Smooth muscle cell (in vitro differentiated cells): ENCODE measurements around the gene NPTX1. TPM values are rescaled to one million over a fixed set of nuclear protein-coding genes. Genes with fewer than 3 reads are reported as not detected.
A peak's percentile ranks its signal among the peaks of the same experiment; 100 is the strongest.

Experiments
- DNase-seq: peaks from one replicate; lab custom pipeline; 2025; ENCODE audit not compliant: unreplicated experiment; lab: John Stamatoyannopoulos, UW
- H2AFZ ChIP-seq: fragments of 200-600 bp; sonication (generic); 2 replicates; pipeline ENCODE4 v1.6.0; 2016; ENCODE audit warnings: antibody characterized with exemption, low read depth, mild to moderate bottlenecking
- H3F3A ChIP-seq: fragments of 200-600 bp; sonication (generic); 2 replicates; pipeline ENCODE4 v1.6.0; 2017; ENCODE audit warnings: antibody characterized with exemption, low read depth
- H3K27ac ChIP-seq: fragments of 200-600 bp; sonication (generic); 2 replicates; pipeline ENCODE4 v1.5.1; 2016; ENCODE audit warnings: low read depth, mild to moderate bottlenecking
- H3K27me3 ChIP-seq: fragments of 200-600 bp; sonication (generic); 2 replicates; pipeline ENCODE4 v1.6.1; 2016; ENCODE audit warnings: low read depth, mild to moderate bottlenecking
- H3K36me3 ChIP-seq: fragments of 200-600 bp; sonication (generic); 2 replicates; pipeline ENCODE4 v1.5.1; 2016; ENCODE audit warnings: low read depth
- H3K4me1 ChIP-seq: fragments of 200-600 bp; sonication (generic); 2 replicates; pipeline ENCODE4 v1.5.1; 2016; ENCODE audit warnings: low read depth
- H3K4me2 ChIP-seq: fragments of 200-600 bp; sonication (generic); 2 replicates; pipeline ENCODE4 v1.6.0; 2016; ENCODE audit warnings: mild to moderate bottlenecking
- H3K4me3 ChIP-seq: fragments of 200-600 bp; sonication (generic); 2 replicates; pipeline ENCODE4 v1.5.1; 2016; ENCODE audit warnings: mild to moderate bottlenecking
- H3K79me2 ChIP-seq: fragments of 200-600 bp; sonication (generic); 2 replicates; pipeline ENCODE4 v1.6.0; 2016; ENCODE audit warnings: low read depth, mild to moderate bottlenecking
- H3K9ac ChIP-seq: fragments of 200-600 bp; sonication (generic); 2 replicates; pipeline ENCODE4 v1.6.0; 2016; ENCODE audit warnings: low read depth
- H3K9me3 ChIP-seq: fragments of 200-600 bp; sonication (generic); replicated peaks from 2 replicates; pipeline ENCODE4 v1.5.1; 2016; ENCODE audit warnings: low read depth
- H4K20me1 ChIP-seq: fragments of 200-600 bp; sonication (generic); 2 replicates; pipeline ENCODE4 v1.6.0; 2016; ENCODE audit warnings: low read depth
- WGBS: methylation state at CpG from one replicate; pipeline ENCODE4 v1.1.7; 2016; ENCODE audit warnings: low lambda C conversion rate; 5-methylcytosine and 5-hydroxymethylcytosine counted together
- polyA plus RNA-seq: library from polyadenylated mRNA; unstranded; fragments of >200 nt; fragmentation: Nextera tagmentation; extraction: Ambion mirVana; gene quantifications from 2 replicates; pipeline ENCODE4 v1.2.1, GENCODE V29; 2016
- total RNA-seq: library from RNA; depleted of rRNA; stranded (reverse); fragments of >200 nt; gene quantifications from 2 replicates; pipeline ENCODE4 v1.2.3, GENCODE V29; 2014
- TF ChIP-seq, protein P1 (sequence below): fragments of 200-600 bp; sonication (generic); IDR thresholded peaks from 2 replicates; pipeline ENCODE4 v1.5.1; 2017; ENCODE audit warnings: borderline replicate concordance, mild to moderate bottlenecking, antibody characterized with exemption; ENCODE audit not compliant: insufficient read depth, poor library complexity, severe bottlenecking

Gene NPTX1
- total and polyA plus RNA-seq, 2 experiments from 2014 or later, result 1.8 to 5.9 TPM

DNA sequence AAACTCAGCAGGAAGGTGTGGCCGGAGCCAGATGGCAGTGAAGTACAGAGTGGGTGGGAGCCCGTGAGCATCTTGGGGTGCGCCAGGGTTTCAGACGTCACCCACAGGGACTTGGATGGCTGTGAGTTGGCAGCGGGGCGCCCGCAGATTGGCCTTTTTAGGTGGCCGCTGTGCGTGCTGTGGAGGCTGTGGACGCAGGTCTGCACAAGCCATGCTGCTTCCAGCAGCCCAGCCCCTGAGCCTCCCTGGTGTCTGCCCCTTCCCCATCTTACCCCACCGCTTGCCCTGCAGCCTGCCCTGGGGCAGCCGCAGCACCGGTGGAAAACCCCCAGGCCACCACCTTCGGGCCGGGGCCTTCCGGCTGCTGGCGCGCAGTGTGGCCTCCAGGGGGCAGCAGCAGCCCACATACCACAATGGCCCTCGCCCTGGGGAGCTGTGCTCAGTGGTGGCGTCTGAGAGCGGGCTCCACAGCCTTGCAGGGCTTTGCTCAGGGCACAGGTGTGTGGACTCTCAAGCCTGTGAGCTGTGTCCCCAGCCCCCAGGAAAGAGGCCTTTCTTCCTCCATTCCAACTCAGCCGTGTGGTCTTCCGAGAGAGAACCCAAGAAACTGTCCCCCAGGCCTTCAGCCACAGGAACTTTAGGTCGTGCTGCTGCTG is 49.6 kb downstream of the NPTX1 start:
- no peaks in the 10 kb centered on the region for H3K27me3 ChIP-seq
- no peaks in the 10 kb centered on the region for H3K9me3 ChIP-seq
- 44% methylated on average over 24 of the region's 24 CpGs for WGBS
- no peak overlapping the region for H3K27ac ChIP-seq
- no peaks in the 10 kb centered on the region for H3K36me3 ChIP-seq
- no peak overlapping the region for H2AFZ ChIP-seq
- H3K4me3 ChIP-seq, result no peak overlapping the region
- DNase-seq, result peak; percentile 37
- no peak overlapping the region for H3K4me2 ChIP-seq
- TF ChIP-seq, protein P1, sequence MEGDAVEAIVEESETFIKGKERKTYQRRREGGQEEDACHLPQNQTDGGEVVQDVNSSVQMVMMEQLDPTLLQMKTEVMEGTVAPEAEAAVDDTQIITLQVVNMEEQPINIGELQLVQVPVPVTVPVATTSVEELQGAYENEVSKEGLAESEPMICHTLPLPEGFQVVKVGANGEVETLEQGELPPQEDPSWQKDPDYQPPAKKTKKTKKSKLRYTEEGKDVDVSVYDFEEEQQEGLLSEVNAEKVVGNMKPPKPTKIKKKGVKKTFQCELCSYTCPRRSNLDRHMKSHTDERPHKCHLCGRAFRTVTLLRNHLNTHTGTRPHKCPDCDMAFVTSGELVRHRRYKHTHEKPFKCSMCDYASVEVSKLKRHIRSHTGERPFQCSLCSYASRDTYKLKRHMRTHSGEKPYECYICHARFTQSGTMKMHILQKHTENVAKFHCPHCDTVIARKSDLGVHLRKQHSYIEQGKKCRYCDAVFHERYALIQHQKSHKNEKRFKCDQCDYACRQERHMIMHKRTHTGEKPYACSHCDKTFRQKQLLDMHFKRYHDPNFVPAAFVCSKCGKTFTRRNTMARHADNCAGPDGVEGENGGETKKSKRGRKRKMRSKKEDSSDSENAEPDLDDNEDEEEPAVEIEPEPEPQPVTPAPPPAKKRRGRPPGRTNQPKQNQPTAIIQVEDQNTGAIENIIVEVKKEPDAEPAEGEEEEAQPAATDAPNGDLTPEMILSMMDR, result peak; percentile 96
- H3K4me1 ChIP-seq, result no peaks in the 10 kb centered on the region
- no peaks in the 10 kb centered on the region for H3F3A ChIP-seq
- no peaks in the 10 kb centered on the region for H3K79me2 ChIP-seq
- no peak overlapping the region for H3K9ac ChIP-seq
- H4K20me1 ChIP-seq, result peaks cover 7% of the 10 kb centered on the region

DNA sequence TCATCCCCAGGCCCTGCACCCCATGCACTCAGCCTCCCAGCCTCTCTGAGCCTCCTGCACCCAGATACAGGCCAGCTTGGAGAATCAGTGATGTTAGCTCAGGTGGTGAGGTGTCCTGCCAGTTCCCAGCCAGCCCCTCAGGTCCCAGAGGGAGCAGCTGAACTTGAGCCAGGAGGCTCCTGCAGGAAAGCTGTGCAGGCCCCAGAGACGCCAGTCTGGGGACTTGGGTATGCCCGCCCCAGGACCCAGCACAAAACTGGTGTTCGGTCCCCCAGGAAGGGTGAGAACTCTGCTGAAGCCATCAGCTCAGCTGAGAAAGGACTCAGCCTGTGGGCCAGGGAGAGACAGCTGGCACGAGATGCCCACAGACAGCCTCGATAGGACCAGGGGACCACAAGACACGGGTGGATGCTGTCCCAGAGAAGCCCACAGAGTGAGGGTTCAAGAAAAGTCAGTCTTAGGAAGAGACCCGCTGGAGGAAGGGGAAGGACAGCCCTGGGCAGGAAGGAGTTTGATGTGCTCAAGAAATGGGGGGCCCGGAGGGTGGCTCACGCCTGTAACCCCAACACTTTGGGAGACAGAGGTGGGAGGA is 50.5 kb downstream of the NPTX1 start:
- Histone ChIP-seq H3K27me3 (no peaks in the 10 kb centered on the region), H3K79me2 (no peaks in the 10 kb centered on the region), H3K4me1 (no peaks in the 10 kb centered on the region), H3K27ac (no peak overlapping the region), H3K36me3 (no peaks in the 10 kb centered on the region), H3K4me2 (no peak overlapping the region), H4K20me1 (peaks cover 15% of the 10 kb centered on the region), H3K9me3 (no peaks in the 10 kb centered on the region), H3K4me3 (no peak overlapping the region), H3K9ac (no peak overlapping the region), H2AFZ (no peak overlapping the region), H3F3A (no peaks in the 10 kb centered on the region)
- 92% methylated on average over 9 of the region's 9 CpGs for WGBS
- TF ChIP-seq, protein P1, result no peak
- no peak for DNase-seq

DNA sequence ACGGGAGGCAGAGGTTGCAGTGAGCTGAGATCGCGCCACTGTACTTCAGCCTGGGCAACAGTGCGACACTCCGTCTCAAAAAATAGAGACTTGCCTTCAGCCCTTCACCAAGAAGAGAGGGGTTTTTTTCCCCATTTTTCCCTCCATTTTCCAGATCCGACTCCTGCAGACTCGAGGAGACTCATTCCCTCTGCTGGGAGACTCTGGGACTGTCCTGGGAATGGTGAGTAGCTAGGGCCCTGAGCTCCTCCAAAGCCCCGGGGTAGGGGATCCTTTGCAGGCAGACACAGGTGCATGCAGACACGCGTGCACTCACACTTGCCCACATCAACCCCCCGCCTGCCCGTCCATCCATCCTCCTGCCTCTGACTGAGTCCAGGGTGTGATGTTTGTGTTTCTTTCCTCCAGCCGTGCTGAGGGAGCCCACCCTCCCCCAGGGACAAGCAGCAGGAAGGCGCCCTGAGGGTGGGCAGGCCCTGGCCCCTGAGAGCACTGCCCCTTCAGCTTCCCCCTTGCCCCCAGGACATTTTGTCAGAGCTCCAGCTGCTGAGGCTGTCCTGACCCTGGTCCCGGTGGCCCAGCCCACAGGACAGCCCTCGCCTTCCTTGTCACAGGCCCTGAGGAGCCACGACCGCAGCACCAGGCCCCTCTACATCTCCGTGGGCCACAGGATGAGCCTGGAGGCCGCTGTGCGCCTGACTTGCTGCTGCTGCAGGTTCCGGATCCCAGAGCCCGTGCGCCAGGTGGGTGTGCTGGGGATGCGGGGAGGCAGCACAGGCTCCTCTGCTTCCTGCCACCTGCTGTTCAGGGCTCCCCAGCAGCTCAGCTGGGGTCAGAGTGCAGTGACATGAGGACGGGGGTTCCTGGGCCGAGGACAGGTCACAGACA is 51.3 kb downstream of the NPTX1 start:
- no peak overlapping the region for H3K4me3 ChIP-seq
- H3K4me1 ChIP-seq, result no peaks in the 10 kb centered on the region
- no peaks in the 10 kb centered on the region for H3K36me3 ChIP-seq
- no peaks in the 10 kb centered on the region for H3K27me3 ChIP-seq
- TF ChIP-seq, protein P1, result no peak
- peaks cover 22% of the 10 kb centered on the region for H4K20me1 ChIP-seq
- WGBS, result 87% methylated on average over 27 of the region's 27 CpGs
- no peak overlapping the region for H3K4me2 ChIP-seq
- no peaks in the 10 kb centered on the region for H3K9me3 ChIP-seq
- H3K9ac ChIP-seq, result no peak overlapping the region
- no peak overlapping the region for H3K27ac ChIP-seq
- no peak for DNase-seq
- H3F3A ChIP-seq, result no peaks in the 10 kb centered on the region
- H3K79me2 ChIP-seq, result no peaks in the 10 kb centered on the region
- H2AFZ ChIP-seq, result no peak overlapping the region
